NT2/D1 (cell line): Measurements from ENCODE around the gene ARHGEF25.

ENCODE experiments used
- DNase-seq: peaks from one replicate; pipeline ENCODE4 v3.0.0-alpha.2; 2011; ENCODE audit warnings: low read depth, low spot score
- H3K27me3 ChIP-seq: 2 replicates; pipeline ENCODE4 v1.6.0; 2011; ENCODE audit warnings: mild to moderate bottlenecking; ENCODE audit not compliant: insufficient read length, insufficient read depth
- H3K36me3 ChIP-seq: 2 replicates; pipeline ENCODE4 v1.6.1; 2011; ENCODE audit warnings: mild to moderate bottlenecking, low read length, mixed read lengths; ENCODE audit not compliant: insufficient read depth, insufficient read length
- H3K4me1 ChIP-seq: 2 replicates; pipeline ENCODE4 v1.5.1; 2011; ENCODE audit not compliant: insufficient read depth, insufficient read length
- H3K4me3 ChIP-seq: 2 replicates; pipeline ENCODE4 v1.5.1; 2011; ENCODE audit warnings: low read depth; ENCODE audit not compliant: insufficient read length
- H3K9ac ChIP-seq: 2 replicates; pipeline ENCODE4 v1.6.0; 2011; ENCODE audit warnings: low read depth; ENCODE audit not compliant: insufficient read length
- H3K9me3 ChIP-seq: 2 replicates; pipeline ENCODE4 v1.5.1; 2011; ENCODE audit warnings: mild to moderate bottlenecking, low read length; ENCODE audit not compliant: insufficient read depth
- SUZ12 ChIP-seq: IDR thresholded peaks from 2 replicates; pipeline ENCODE4 v1.6.1; 2011; ENCODE audit not compliant: insufficient read length, insufficient read depth; ENCODE audit errors: extremely low read depth
- YY1 ChIP-seq: IDR thresholded peaks from 2 replicates; pipeline ENCODE4 v1.6.1; 2011; ENCODE audit not compliant: insufficient read length, insufficient read depth
- ZNF274 ChIP-seq: IDR thresholded peaks from 2 replicates; pipeline ENCODE4 v1.6.1; 2011; ENCODE audit warnings: mild to moderate bottlenecking, low read depth, low read length

The ARHGEF25 gene

GRCh38 chr12:57627501-57628279 lies 16.5 kb downstream of the ARHGEF25 start:
- no peak for TF ChIP-seq YY1
- TF ChIP-seq ZNF274, result no peak
- no peak for TF ChIP-seq SUZ12
- no peak overlapping the region for H3K4me3 ChIP-seq
- peaks cover 67% of the 10 kb centered on the region for H3K36me3 ChIP-seq

DNA sequence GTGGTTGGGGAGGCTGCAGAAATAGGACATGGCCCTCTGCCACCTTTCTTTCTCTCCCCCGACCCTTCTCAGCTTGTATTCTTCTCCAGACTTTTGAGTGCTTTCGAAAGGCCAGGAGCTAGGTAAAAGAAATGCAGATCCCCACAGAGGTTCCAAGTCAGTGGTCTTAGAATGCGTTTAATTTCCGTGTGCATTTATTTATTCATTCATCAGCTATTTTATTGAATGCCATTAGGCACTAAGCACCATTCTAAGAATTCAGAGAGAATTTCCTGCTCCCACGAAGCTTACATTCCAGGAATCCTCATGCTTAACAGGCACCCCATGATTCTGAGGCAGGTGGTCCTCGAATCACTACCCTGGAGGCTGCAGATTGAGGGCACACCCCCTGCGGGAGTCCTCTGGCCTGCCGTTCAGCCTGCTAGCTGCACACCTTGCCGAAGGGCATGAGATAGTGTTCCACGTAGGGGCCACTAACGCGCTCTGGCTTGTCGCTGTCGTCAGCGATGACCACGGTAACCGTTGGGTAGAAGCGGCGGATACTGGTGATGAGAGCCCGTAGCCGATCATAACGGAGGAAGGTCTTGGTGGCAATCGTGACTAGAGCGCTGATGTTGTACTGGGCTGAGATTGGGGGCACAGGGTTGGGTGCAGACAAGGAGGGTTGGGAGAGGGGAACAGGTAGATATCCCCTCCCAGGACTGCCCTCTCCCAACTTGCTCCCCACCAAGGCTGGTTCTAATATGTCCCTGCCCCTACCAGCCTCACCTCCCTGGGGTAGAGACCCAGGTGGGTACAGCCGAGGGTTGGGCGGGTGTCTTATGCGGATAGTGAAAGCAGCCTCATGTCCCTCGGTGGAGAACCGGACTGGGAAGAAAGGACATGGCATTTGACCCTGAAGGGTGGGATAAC lies 17.3 kb downstream of the ARHGEF25 start:
- TF ChIP-seq YY1 (no peak), ZNF274 (no peak), SUZ12 (no peak)
- no peak for DNase-seq
- peaks cover 5% of the 10 kb centered on the region for H3K4me1 ChIP-seq
- H3K9ac ChIP-seq, result no peak overlapping the region
- peaks cover 62% of the 10 kb centered on the region for H3K36me3 ChIP-seq
- H3K9me3 ChIP-seq, result no peaks in the 10 kb centered on the region
- no peak overlapping the region for H3K4me3 ChIP-seq
- H3K27me3 ChIP-seq, result peaks cover 31% of the 10 kb centered on the region

More at GRCh38 chr12:57627501-57628279, 16.5 kb downstream of the ARHGEF25 start:
- H3K9ac ChIP-seq, result no peak overlapping the region
- DNase-seq, result no peak
- H3K9me3 ChIP-seq, result no peaks in the 10 kb centered on the region
- peaks cover 28% of the 10 kb centered on the region for H3K27me3 ChIP-seq
- H3K4me1 ChIP-seq, result peaks cover 5% of the 10 kb centered on the region

GRCh38 chr12:57629897-57630471 lies 18.7 kb downstream of the ARHGEF25 start:
- DNase-seq, result no peak
- Histone ChIP-seq H3K4me1 (peaks cover 5% of the 10 kb centered on the region), H3K9ac (no peak overlapping the region), H3K9me3 (no peaks in the 10 kb centered on the region), H3K36me3 (peaks cover 53% of the 10 kb centered on the region), H3K27me3 (peaks cover 38% of the 10 kb centered on the region), H3K4me3 (no peak overlapping the region)
- TF ChIP-seq SUZ12, result no peak
- TF ChIP-seq YY1, result no peak
- no peak for TF ChIP-seq ZNF274

DNA sequence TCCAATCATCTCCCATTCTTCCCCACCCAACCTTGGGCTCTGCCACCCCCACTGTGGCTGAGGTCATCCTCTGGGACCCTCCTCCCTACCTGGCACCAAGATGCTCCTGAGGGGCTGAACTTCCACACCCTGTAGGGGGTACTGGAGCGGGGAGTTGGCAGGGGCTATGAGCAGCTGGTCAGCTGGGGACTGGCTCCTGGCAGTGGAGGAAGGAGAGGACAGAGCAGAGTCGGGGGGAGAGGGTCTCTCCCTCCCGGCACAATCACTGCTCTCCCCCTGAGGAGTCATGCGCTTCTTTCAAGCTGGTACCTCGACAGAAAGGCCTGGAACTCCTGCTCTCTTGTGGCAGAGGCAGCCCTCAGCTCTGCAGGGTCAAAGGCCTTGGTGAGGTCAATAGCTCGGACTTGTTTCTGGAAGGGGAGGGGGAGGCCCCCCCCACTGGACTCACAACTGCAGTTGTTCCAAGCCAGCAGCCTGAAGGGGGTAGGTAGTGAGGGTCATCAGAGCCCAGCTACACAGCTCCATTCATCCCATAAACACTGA lies 19.7 kb downstream of the ARHGEF25 start:
- Histone ChIP-seq H3K9ac (peak overlapping the region; percentile 85), H3K27me3 (peaks cover 38% of the 10 kb centered on the region), H3K4me1 (peaks cover 5% of the 10 kb centered on the region), H3K9me3 (no peaks in the 10 kb centered on the region), H3K36me3 (peaks cover 44% of the 10 kb centered on the region), H3K4me3 (peak overlapping the region; percentile 71)
- TF ChIP-seq YY1 (no peak), SUZ12 (no peak), ZNF274 (no peak)
- DNase-seq, result no peak

- Histone ChIP-seq H3K36me3 (peaks cover 37% of the 10 kb centered on the region), H3K9ac (peak overlapping the region; percentile 85), H3K27me3 (peaks cover 38% of the 10 kb centered on the region), H3K4me1 (peaks cover 5% of the 10 kb centered on the region), H3K4me3 (peak overlapping the region; percentile 71), H3K9me3 (no peaks in the 10 kb centered on the region)
- TF ChIP-seq SUZ12 (no peak), ZNF274 (no peak), YY1 (no peak)
- DNase-seq, result no peak
These were observed 20.4 kb downstream of the ARHGEF25 start for GRCh38 chr12:57631566-57632072.

DNA sequence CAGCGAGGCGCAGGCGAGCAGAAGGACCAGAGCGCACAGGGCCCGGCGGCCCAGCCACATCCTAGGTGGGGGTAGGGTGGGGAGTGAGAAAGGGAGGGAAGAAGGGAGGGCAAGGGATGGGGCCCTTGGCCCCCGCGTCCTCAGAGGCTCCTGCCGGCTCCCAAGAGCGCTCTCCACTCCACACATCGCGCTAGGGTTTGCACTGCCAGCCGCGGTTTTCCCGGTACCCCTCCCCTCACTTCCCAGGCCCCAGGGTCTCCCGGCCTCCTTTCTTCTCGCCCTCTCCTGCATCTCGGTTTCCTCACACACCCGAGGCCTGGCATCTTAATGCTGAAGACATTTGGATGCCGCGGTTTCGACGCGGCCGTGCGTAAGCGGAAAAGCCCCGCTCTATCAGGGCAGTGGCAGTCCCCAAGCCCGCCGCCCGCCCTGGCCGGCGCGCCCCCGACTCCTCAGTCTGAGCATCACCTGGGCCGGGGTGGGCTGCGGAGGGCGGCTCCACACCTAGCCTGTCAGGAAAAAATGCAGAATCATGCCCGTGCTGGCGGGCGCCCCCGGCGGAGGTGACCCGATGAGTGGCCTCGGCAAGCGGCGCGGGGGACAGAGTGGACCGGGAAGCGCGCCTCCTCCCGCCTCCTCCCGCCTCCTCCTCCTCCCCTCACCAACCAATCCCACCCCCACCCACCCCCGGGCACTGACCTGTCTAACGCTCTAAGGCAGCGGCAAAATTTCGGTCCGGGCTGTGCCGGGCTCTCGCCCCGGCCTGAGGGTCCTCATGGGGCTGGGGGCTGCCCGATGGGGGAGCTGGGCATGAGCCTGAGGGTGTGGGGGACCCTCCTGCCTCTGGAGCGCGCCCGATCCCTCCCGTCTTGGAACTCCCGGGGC lies 21.1 kb downstream of the ARHGEF25 start:
- H3K4me1 ChIP-seq, result peaks cover 5% of the 10 kb centered on the region
- H3K9ac ChIP-seq, result peak overlapping the region; percentile 92

More for the DNA sequence above, 21.1 kb downstream of the ARHGEF25 start:
- peaks cover 32% of the 10 kb centered on the region for H3K36me3 ChIP-seq
- H3K9me3 ChIP-seq, result no peaks in the 10 kb centered on the region
- peaks cover 38% of the 10 kb centered on the region for H3K27me3 ChIP-seq
- H3K4me3 ChIP-seq, result peak overlapping the region; percentile 71
- no peak for DNase-seq
- TF ChIP-seq SUZ12, result no peak
- no peak for TF ChIP-seq YY1
- no peak for TF ChIP-seq ZNF274
